K562 (cell line): ENCODE measurements around the gene CNPY4. TPM values are rescaled to one million over a fixed set of nuclear protein-coding genes. Genes with fewer than 3 reads are reported as not detected.

Source experiments
- BDP1 ChIP-seq: IDR thresholded peaks from 3 replicates; pipeline ENCODE4 v1.6.1; 2011; ENCODE audit not compliant: insufficient read length, insufficient read depth
- C11orf30 ChIP-seq: fragments of 450-650 bp; IDR thresholded peaks from 2 replicates; pipeline ENCODE4 v1.6.1; 2016; ENCODE audit warnings: low read depth, mild to moderate bottlenecking
- EZH2 ChIP-seq: IDR thresholded peaks from 2 replicates; pipeline ENCODE4 v1.6.1; 2012; ENCODE audit warnings: low read depth, mild to moderate bottlenecking, inconsistent platforms, low read length, borderline replicate concordance
- FOXO4 ChIP-seq: fragments of 450-650 bp; formaldehyde crosslinking; IDR thresholded peaks from 2 replicates; pipeline ENCODE4 v1.4.0; 2020; ENCODE audit warnings: mild to moderate bottlenecking, moderate library complexity
- HDAC2 ChIP-seq: fragments of 450-650 bp; IDR thresholded peaks from 2 replicates; pipeline ENCODE4 v1.6.1; 2016; ENCODE audit warnings: mild to moderate bottlenecking
- HMGXB4 ChIP-seq: sonication (generic); formaldehyde crosslinking; IDR thresholded peaks from 2 replicates; pipeline ENCODE4 v1.8.1; 2023; ENCODE audit warnings: mild to moderate bottlenecking, missing genetic modification reagents
- JUN ChIP-seq, 2 experiments: sonication (generic) in 1 of 2; formaldehyde crosslinking in 1 of 2; IDR thresholded peaks; 2 replicates each; pipeline versions ENCODE4 v1.6.1 to v1.8.0; 2012 to 2022; ENCODE audit warnings: borderline replicate concordance in 2 of 2, mild to moderate bottlenecking in 2 of 2, improper control_type of control experiment in 1 of 2, low read depth in 1 of 2, low read length in 1 of 2, missing genetic modification reagents in 1 of 2
- JUNB ChIP-seq: fragments of 450-650 bp; formaldehyde crosslinking; conservative IDR thresholded peaks from 2 replicates; pipeline ENCODE4 v1.4.0; 2020; ENCODE audit warnings: mild to moderate bottlenecking
- KAT7 ChIP-seq: sonication (generic); formaldehyde crosslinking; IDR thresholded peaks from 2 replicates; pipeline ENCODE4 v1.8.0; 2022; ENCODE audit warnings: missing genetic modification reagents, mild to moderate bottlenecking, borderline replicate concordance
- KLF1 ChIP-seq: fragments of 450-650 bp; IDR thresholded peaks from 2 replicates; pipeline ENCODE4 v1.6.1; 2016; ENCODE audit warnings: missing genetic modification characterization, missing compliant biosample characterization
- MAFF ChIP-seq: IDR thresholded peaks from 2 replicates; pipeline ENCODE4 v1.6.1; 2012; ENCODE audit warnings: low read length, improper control_type of control experiment
- MAFK ChIP-seq: IDR thresholded peaks from 2 replicates; pipeline ENCODE4 v1.6.1; 2011; ENCODE audit warnings: low read length, improper control_type of control experiment
- MBD2 ChIP-seq: sonication (generic); IDR thresholded peaks from 2 replicates; pipeline ENCODE4 v1.6.1; 2016; ENCODE audit warnings: low read depth, borderline replicate concordance
- POLR2AphosphoS5 ChIP-seq: IDR thresholded peaks from 2 replicates; pipeline ENCODE4 v1.6.1; 2011; ENCODE audit warnings: mild to moderate bottlenecking, low read depth, low read length, moderate library complexity; ENCODE audit not compliant: control insufficient read depth, insufficient read depth
- POU5F1 ChIP-seq: fragments of 150-350 bp; IDR thresholded peaks from 2 replicates; pipeline ENCODE4 v1.6.1; 2014; ENCODE audit warnings: borderline replicate concordance, low read length, low read depth, mild to moderate bottlenecking; ENCODE audit not compliant: partially characterized antibody
- PTTG1 ChIP-seq: fragments of 450-650 bp; IDR thresholded peaks from 2 replicates; pipeline ENCODE4 v1.6.1; 2016; ENCODE audit warnings: low read depth, mild to moderate bottlenecking, missing genetic modification characterization, missing compliant biosample characterization
- SP1 ChIP-seq: sonication (generic); formaldehyde crosslinking; IDR thresholded peaks from 2 replicates; pipeline ENCODE4 v1.8.1; 2022; ENCODE audit warnings: mild to moderate bottlenecking, missing genetic modification reagents
- TSHZ1 ChIP-seq: fragments of 250-450 bp; sonication (Bioruptor Pico); IDR thresholded peaks from 2 replicates; pipeline ENCODE4 v1.4.0; 2020; ENCODE audit warnings: mild to moderate bottlenecking, moderate library complexity
- U2AF2 ChIP-seq: fragments of 200-400 bp; formaldehyde crosslinking; optimal IDR thresholded peaks from 2 replicates; pipeline ENCODE3; 2017; ENCODE audit warnings: low read depth, mild to moderate bottlenecking, low read length
- ZNF217 ChIP-seq: sonication (generic); formaldehyde crosslinking; IDR thresholded peaks from 2 replicates; pipeline ENCODE4 v1.8.0; 2022; ENCODE audit warnings: mild to moderate bottlenecking, missing genetic modification reagents
- ZZZ3 ChIP-seq: fragments of 450-650 bp; IDR thresholded peaks from 2 replicates; pipeline ENCODE4 v1.6.1; 2016; ENCODE audit warnings: antibody characterized with exemption, mild to moderate bottlenecking, moderate library complexity
- polyA plus RNA-seq, 8 experiments: library from polyadenylated mRNA; depleted of rRNA in 4 of 8; stranded (reverse) in 5 of 8; unstranded in 3 of 8; fragments of >200 nt; fragmentation: Nextera tagmentation in 2 of 8; fragmentation: Illumina TruSeq in 1 of 8; extraction: Ambion mirVana in 2 of 8; extraction: Trizol in 1 of 8; gene quantifications; 2 replicates each; pipeline versions ENCODE4 v1.2.1 to v1.2.3, GENCODE V29; 2011 to 2014; ENCODE audit warnings: inconsistent platforms in 1 of 8, missing spikeins in 1 of 8
- total RNA-seq, 7 experiments: library from RNA; depleted of rRNA in 6 of 7; stranded (reverse); fragments of >200 nt in 6 of 7; fragmentation: Illumina TruSeq in 2 of 7; extraction: Trizol in 2 of 7; gene quantifications; 2 replicates each; pipeline versions ENCODE4 v1.2.1 to v1.2.3, GENCODE V29; 2011 to 2021; ENCODE audit warnings: low replicate concordance in 1 of 7

The CNPY4 gene
- total and polyA plus RNA-seq, 9 of the 15 experiments (the other 6 are each of a cell fraction or from before 2014, with no cell fraction given): 1.9 to 11.2 (median 7.0) TPM

- peak; percentile 21; the same call in 1 of the 2 replicates for TF ChIP-seq HMGXB4 (CRISPR knock-in tag)
- TF ChIP-seq JUN (IDR thresholded peaks at IDR 0.05; ENCODE audit: borderline replicate concordance, low read depth, low read length): peak; percentile 39; the same call in 1 of the 2 replicates
- TF ChIP-seq JUN (CRISPR knock-in tag; IDR thresholded peaks at IDR 0.05; ENCODE audit: borderline replicate concordance): no peak
- no peak for TF ChIP-seq JUNB (CRISPR knock-in tag)
- TF ChIP-seq ZZZ3: peak; percentile 81; the same call in 1 of the 2 replicates
- TF ChIP-seq EZH2: no peak
- no peak for TF ChIP-seq HDAC2
- no peak for TF ChIP-seq POU5F1
- peak; percentile 98 for TF ChIP-seq MBD2
- peak; percentile 38; the same call in 1 of the 2 replicates for TF ChIP-seq MAFF
- 0 out of 2 replicates have a peak, but pooled peaks have one; percentile 41 for TF ChIP-seq C11orf30
- no peak for TF ChIP-seq BDP1
- TF ChIP-seq SP1: peak; percentile 80
- TF ChIP-seq FOXO4 (CRISPR knock-in tag): peak; percentile 12; the same call in 1 of the 2 replicates
- peak; percentile 94 for TF ChIP-seq POLR2AphosphoS5
- TF ChIP-seq KLF1 (tag): 0 out of 2 replicates have a peak, but pooled peaks have one; percentile 37
- no peak for TF ChIP-seq MAFK
- no peak for TF ChIP-seq U2AF2
- TF ChIP-seq KAT7 (CRISPR knock-in tag): peak; percentile 19; the same call in 1 of the 2 replicates
- no peak for TF ChIP-seq ZNF217
- TF ChIP-seq TSHZ1 (CRISPR knock-in tag): no peak
- no peak for TF ChIP-seq PTTG1 (tag)
These were observed 7.8 kb downstream of the CNPY4 start, which contains the start of gene MBLAC1 (continued) for GRCh38 chr7:100126931-100127865.
